Measurements from ENCODE around the gene TGM5. TPM values are rescaled to one million over a fixed set of nuclear protein-coding genes. Genes with fewer than 3 reads are reported as not detected.

Gene TGM5
- total RNA-seq, 2 donors from 2014 or later: 1.6 to 11.3 TPM

DNA sequence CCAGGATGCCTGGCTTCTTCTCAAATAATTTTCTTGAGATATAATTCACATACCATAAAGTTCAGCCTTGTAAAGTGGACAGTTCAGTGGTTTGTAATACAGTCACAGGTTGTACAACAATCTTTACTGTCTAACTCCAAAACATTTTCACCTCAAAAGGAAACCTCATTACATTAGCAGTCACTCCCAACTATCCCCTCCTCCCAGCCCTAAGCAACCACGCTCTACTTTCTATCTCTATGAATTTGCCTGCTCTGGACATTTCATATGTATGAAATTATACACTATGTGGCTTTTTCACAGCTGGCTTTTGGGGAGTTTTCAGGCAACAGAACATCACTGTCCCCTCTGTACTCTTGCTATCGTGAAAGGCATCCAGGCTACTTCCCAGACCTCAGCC lies 17.5 kb downstream of the TGM5 start:
- Histone ChIP-seq H3K27me3 (replicated peaks; ENCODE audit: insufficient read depth) (no peaks in the 10 kb centered on the region), H3K36me3 (no peaks in the 10 kb centered on the region), H3K4me1 (replicated peaks) (no peaks in the 10 kb centered on the region), H3K9me3 (no peaks in the 10 kb centered on the region), H3K4me3 (no peak overlapping the region), H3K27ac (no peak overlapping the region)
- intact Hi-C loops (cut with DNase I): no loop called here
- 77% methylated on average over 2 of the region's 2 CpGs for WGBS
- DNase-seq (ENCODE audit: low spot score): no peak
- no peak for TF ChIP-seq POLR2AphosphoS5 (IDR thresholded peaks at IDR 0.05)
- TF ChIP-seq, protein P1, sequence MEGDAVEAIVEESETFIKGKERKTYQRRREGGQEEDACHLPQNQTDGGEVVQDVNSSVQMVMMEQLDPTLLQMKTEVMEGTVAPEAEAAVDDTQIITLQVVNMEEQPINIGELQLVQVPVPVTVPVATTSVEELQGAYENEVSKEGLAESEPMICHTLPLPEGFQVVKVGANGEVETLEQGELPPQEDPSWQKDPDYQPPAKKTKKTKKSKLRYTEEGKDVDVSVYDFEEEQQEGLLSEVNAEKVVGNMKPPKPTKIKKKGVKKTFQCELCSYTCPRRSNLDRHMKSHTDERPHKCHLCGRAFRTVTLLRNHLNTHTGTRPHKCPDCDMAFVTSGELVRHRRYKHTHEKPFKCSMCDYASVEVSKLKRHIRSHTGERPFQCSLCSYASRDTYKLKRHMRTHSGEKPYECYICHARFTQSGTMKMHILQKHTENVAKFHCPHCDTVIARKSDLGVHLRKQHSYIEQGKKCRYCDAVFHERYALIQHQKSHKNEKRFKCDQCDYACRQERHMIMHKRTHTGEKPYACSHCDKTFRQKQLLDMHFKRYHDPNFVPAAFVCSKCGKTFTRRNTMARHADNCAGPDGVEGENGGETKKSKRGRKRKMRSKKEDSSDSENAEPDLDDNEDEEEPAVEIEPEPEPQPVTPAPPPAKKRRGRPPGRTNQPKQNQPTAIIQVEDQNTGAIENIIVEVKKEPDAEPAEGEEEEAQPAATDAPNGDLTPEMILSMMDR (IDR thresholded peaks at IDR 0.05): no peak
- TF ChIP-seq POLR2A (IDR thresholded peaks at IDR 0.05): no peak

- WGBS: 77% methylated on average over 6 of the region's 6 CpGs
- H3K9me3 ChIP-seq: no peaks in the 10 kb centered on the region
- no peak overlapping the region for H3K4me3 ChIP-seq
Measured at GRCh38 chr15:43246261-43246774, 20.4 kb downstream of the TGM5 start.

GRCh38 chr15:43244092-43244491 lies 22.6 kb downstream of the TGM5 start:
- TF ChIP-seq POLR2AphosphoS5 (IDR thresholded peaks at IDR 0.05) (no peak), POLR2A (IDR thresholded peaks at IDR 0.05) (no peak)
- TF ChIP-seq, protein P1 (IDR thresholded peaks at IDR 0.05): no peak
- Histone ChIP-seq H3K27me3 (replicated peaks; ENCODE audit: insufficient read depth) (no peaks in the 10 kb centered on the region), H3K9me3 (no peaks in the 10 kb centered on the region), H3K4me1 (replicated peaks) (no peaks in the 10 kb centered on the region), H3K27ac (no peak overlapping the region), H3K4me3 (no peak overlapping the region), H3K36me3 (no peaks in the 10 kb centered on the region)
- 82% methylated on average over 4 of the region's 4 CpGs for WGBS
- DNase-seq (ENCODE audit: low spot score): no peak
- intact Hi-C loops (cut with DNase I): no loop called here

More at GRCh38 chr15:43246261-43246774, 20.4 kb downstream of the TGM5 start:
- Histone ChIP-seq H3K36me3 (no peaks in the 10 kb centered on the region), H3K27me3 (replicated peaks; ENCODE audit: insufficient read depth) (no peaks in the 10 kb centered on the region), H3K4me1 (replicated peaks) (no peaks in the 10 kb centered on the region), H3K27ac (no peak overlapping the region)
- no peak for DNase-seq (ENCODE audit: low spot score)
- TF ChIP-seq POLR2AphosphoS5 (IDR thresholded peaks at IDR 0.05): no peak
- no peak for TF ChIP-seq POLR2A (IDR thresholded peaks at IDR 0.05)
- TF ChIP-seq, protein P1 (IDR thresholded peaks at IDR 0.05): no peak
- intact Hi-C loops (cut with DNase I): no loop called here

- Histone ChIP-seq H3K4me3 (no peak overlapping the region), H3K4me1 (replicated peaks) (no peaks in the 10 kb centered on the region), H3K36me3 (no peaks in the 10 kb centered on the region), H3K27ac (no peak overlapping the region), H3K27me3 (replicated peaks; ENCODE audit: insufficient read depth) (no peaks in the 10 kb centered on the region), H3K9me3 (no peaks in the 10 kb centered on the region)
- DNase-seq (ENCODE audit: low spot score): no peak
- TF ChIP-seq POLR2AphosphoS5 (IDR thresholded peaks at IDR 0.05) (no peak), POLR2A (IDR thresholded peaks at IDR 0.05) (no peak)
- TF ChIP-seq, protein P1 (IDR thresholded peaks at IDR 0.05): no peak
- intact Hi-C loops (cut with DNase I): no loop called here
- WGBS: 83% methylated on average over 2 of the region's 2 CpGs
Measured at GRCh38 chr15:43243020-43243645, 23.6 kb downstream of the TGM5 start.

DNA sequence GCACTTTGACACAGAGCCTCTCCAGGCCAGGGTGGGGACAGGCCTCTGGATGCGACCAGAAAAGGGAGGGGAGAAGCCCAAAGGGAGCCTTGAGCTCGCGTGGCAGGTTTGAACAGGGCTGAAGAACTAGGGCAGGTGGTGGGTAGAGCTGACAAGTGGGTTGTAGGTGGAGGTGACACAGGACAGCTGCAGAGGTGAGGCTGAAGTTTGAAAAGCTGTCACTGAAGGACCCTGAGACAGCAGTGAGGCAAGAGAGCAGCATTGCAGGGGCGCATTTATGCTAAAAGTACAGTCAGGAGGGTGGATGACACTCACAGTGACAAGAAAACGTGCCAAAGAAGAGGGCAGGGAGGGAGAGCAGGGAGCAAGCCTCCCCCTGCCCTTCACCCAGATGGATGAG lies 24.1 kb downstream of the TGM5 start:
- no peaks in the 10 kb centered on the region for H3K36me3 ChIP-seq
- intact Hi-C loops (cut with DNase I): no loop called here
- no peaks in the 10 kb centered on the region for H3K4me1 ChIP-seq (replicated peaks)
- no peaks in the 10 kb centered on the region for H3K27me3 ChIP-seq (replicated peaks; ENCODE audit: insufficient read depth)
- no peak overlapping the region for H3K27ac ChIP-seq
- TF ChIP-seq POLR2AphosphoS5 (IDR thresholded peaks at IDR 0.05) (no peak), POLR2A (IDR thresholded peaks at IDR 0.05) (no peak)
- TF ChIP-seq, protein P1 (IDR thresholded peaks at IDR 0.05): no peak
- 80% methylated on average over 5 of the region's 5 CpGs for WGBS
- no peak for DNase-seq (ENCODE audit: low spot score)
- no peaks in the 10 kb centered on the region for H3K9me3 ChIP-seq
- H3K4me3 ChIP-seq: no peak overlapping the region
